Measurements from ENCODE around the gene WNT7A.

WNT7A gene

DNA sequence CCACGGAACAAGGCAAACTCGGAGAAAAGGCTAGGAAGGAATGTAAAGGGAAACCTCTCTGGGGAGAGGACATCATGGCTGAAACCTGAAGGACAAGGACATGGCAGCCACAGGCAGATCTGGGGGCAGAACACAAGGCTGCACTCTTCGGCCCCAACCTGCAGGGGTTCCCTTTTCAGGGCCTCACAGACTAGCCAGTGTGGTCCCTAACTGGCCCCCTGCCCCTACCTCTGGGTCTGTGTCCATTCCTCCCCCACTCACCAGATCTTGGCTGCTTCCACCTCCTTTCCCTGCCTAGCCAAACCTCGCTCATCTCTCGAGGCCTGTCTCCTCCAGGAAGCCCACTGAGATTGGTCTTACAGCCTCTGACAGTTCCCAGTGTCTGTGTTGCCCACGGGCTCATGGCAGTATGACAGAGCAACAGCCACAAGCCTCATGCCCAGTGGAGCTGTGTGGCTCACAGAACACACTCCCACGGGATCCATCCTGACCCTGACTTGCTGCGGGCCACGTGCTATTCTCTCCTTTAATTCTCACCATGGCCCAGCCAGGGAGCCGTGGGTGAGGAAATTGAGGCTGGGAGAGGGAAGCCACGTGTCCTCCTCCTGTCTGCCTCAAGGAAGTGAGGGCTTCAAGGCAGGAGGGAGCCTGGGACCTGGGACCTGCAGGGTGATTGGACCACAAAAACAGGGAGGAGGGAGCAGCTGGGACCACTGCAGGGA, 26.5 kb downstream of the WNT7A start:
- no peak overlapping the region for H3K4me3 ChIP-seq (ENCODE audit: low read depth, low read length)
- DNase-seq (ENCODE audit: low read depth), result no peak
- no peak for TF ChIP-seq CTCF (IDR thresholded peaks at IDR 0.05; ENCODE audit: low read depth, low read length, missing control alignments)
- in situ Hi-C loops (cut with HindIII; ENCODE audit: low sequenced_read_pairs), result no loop called here

- in situ Hi-C loops (cut with HindIII; ENCODE audit: low sequenced_read_pairs), result no loop called here
- TF ChIP-seq CTCF (IDR thresholded peaks at IDR 0.05; ENCODE audit: low read depth, low read length, missing control alignments), result no peak
- H3K4me3 ChIP-seq (ENCODE audit: low read depth, low read length), result no peak overlapping the region
- no peak for DNase-seq (ENCODE audit: low read depth)
These were observed 27.2 kb downstream of the WNT7A start for GRCh38 chr3:13852638-13853009.

- no peak overlapping the region for H3K4me3 ChIP-seq (ENCODE audit: low read depth, low read length)
- TF ChIP-seq CTCF (IDR thresholded peaks at IDR 0.05; ENCODE audit: low read depth, low read length, missing control alignments), result no peak
- DNase-seq (ENCODE audit: low read depth), result no peak
- in situ Hi-C loops (cut with HindIII; ENCODE audit: low sequenced_read_pairs), result no loop called here
These were observed 27.8 kb downstream of the WNT7A start for GRCh38 chr3:13851997-13852637.

- no peak for DNase-seq (ENCODE audit: low read depth)
- in situ Hi-C loops (cut with HindIII; ENCODE audit: low sequenced_read_pairs), result no loop called here
- TF ChIP-seq CTCF (IDR thresholded peaks at IDR 0.05; ENCODE audit: low read depth, low read length, missing control alignments), result no peak
- H3K4me3 ChIP-seq (ENCODE audit: low read depth, low read length), result no peak overlapping the region
These were observed 28.6 kb downstream of the WNT7A start for GRCh38 chr3:13851091-13851849.

DNA sequence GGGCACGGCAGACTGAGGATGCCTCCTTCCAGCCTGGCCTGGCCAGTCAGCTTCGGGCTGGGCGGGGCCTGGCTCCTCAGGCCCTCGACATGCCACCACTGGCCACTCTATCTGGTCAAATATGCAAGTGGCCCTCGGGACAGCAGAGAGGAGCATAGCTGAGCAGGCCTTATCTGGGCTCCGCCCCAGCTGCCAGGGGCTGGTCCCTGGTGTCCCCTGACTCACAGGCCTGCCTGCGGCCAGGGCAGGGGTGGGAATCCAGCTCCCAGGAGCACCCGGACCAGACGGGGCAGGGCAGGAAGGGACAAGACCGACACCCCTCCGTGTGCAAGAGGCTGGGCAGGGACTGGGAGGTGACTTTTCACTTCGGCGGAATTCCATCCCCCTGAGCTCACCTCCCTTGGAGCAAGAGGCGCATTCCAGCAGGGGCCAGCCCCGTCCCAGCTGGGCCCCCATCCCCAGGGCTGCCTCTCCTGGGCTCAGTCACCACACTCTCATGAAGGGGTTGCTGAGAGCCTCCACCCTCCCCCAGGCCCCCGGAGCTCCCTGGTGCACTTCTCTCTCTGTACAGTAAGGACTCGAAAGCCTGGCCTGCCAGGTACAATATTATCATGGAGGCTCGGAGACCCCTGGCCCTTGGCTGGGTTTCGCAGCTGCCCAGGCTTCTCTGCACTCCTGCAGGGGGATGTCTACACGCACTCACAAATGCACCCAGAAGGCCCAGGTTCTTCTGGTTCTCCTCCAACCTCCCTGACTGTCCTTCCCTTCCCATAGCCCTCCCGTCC, 29.5 kb downstream of the WNT7A start:
- in situ Hi-C loops (cut with HindIII; ENCODE audit: low sequenced_read_pairs), result no loop called here
- no peak for DNase-seq (ENCODE audit: low read depth)
- H3K4me3 ChIP-seq (ENCODE audit: low read depth, low read length), result no peak overlapping the region
- TF ChIP-seq CTCF (IDR thresholded peaks at IDR 0.05; ENCODE audit: low read depth, low read length, missing control alignments), result no peak

- no peak for DNase-seq (ENCODE audit: low read depth)
- no peak overlapping the region for H3K4me3 ChIP-seq (ENCODE audit: low read depth, low read length)
- in situ Hi-C loops (cut with HindIII; ENCODE audit: low sequenced_read_pairs), result no loop called here
- TF ChIP-seq CTCF (IDR thresholded peaks at IDR 0.05; ENCODE audit: low read depth, low read length, missing control alignments), result no peak
These were observed 30.9 kb downstream of the WNT7A start for GRCh38 chr3:13849018-13849417.
